K562 (cell line): Measurements from ENCODE around the gene ZNF844. TPM values are rescaled to one million over a fixed set of nuclear protein-coding genes. Genes with fewer than 3 reads are reported as not detected.

Source experiments
- CBFB ChIP-seq: sonication (generic); formaldehyde crosslinking; IDR thresholded peaks from 2 replicates; pipeline ENCODE4 v1.4.0; 2020; ENCODE audit warnings: mild to moderate bottlenecking, missing genetic modification reagents
- CXXC5 ChIP-seq: fragments of 250-450 bp; sonication (Bioruptor Pico); IDR thresholded peaks from 2 replicates; pipeline ENCODE4 v1.8.0; 2022; ENCODE audit warnings: inconsistent platforms, mild to moderate bottlenecking, moderate library complexity
- EGR1 ChIP-seq: fragments of 450-650 bp; conservative IDR thresholded peaks from 2 replicates; pipeline ENCODE4 v1.6.1; 2017; ENCODE audit warnings: mild to moderate bottlenecking
- FOS ChIP-seq: IDR thresholded peaks from 3 replicates; pipeline ENCODE4 v1.6.1; 2011; ENCODE audit not compliant: insufficient read length; ENCODE audit errors: extremely low read depth
- FOXK2 ChIP-seq, 2 experiments: fragments of 450-650 bp; IDR thresholded peaks in 1 of 2; conservative IDR thresholded peaks in 1 of 2; 2 replicates each; pipeline ENCODE4 v1.6.1; 2016; ENCODE audit warnings: low read depth in 2 of 2, mild to moderate bottlenecking in 1 of 2
- GABPA ChIP-seq: fragments of 200-800 bp; sonication (Bioruptor generic); conservative IDR thresholded peaks from 2 replicates; pipeline ENCODE4 v1.6.1; 2016; ENCODE audit warnings: low read depth, missing genetic modification characterization, missing compliant biosample characterization
- KLF16 ChIP-seq: IDR thresholded peaks from 2 replicates; pipeline ENCODE4 v1.6.1; 2016; ENCODE audit warnings: antibody characterized with exemption
- MGA ChIP-seq: fragments of 450-650 bp; IDR thresholded peaks from 2 replicates; pipeline ENCODE4 v1.6.1; 2016; ENCODE audit warnings: mild to moderate bottlenecking, moderate library complexity
- PKNOX1 ChIP-seq: fragments of 450-650 bp; IDR thresholded peaks from 2 replicates; pipeline ENCODE4 v1.6.1; 2016
- POLR2G ChIP-seq: fragments of 200-400 bp; formaldehyde crosslinking; IDR thresholded peaks from 2 replicates; pipeline ENCODE4 v1.6.1; 2017; ENCODE audit warnings: low read depth, mild to moderate bottlenecking, antibody characterized with exemption, low read length, moderate library complexity
- POLR2H ChIP-seq: IDR thresholded peaks from 2 replicates; pipeline ENCODE4 v1.6.1; 2016; ENCODE audit warnings: missing genetic modification characterization, low read depth, mild to moderate bottlenecking, control low read depth, missing compliant biosample characterization, moderate library complexity
- SREBF2 ChIP-seq: sonication (generic); formaldehyde crosslinking; IDR thresholded peaks from 2 replicates; pipeline ENCODE4 v1.4.0; 2020; ENCODE audit warnings: mild to moderate bottlenecking, missing genetic modification reagents
- U2AF1 ChIP-seq: fragments of 200-400 bp; formaldehyde crosslinking; optimal IDR thresholded peaks from 2 replicates; pipeline ENCODE3; 2017; ENCODE audit warnings: mild to moderate bottlenecking, low read depth, low read length, moderate library complexity
- ZNF165 ChIP-seq: fragments of 250-450 bp; sonication (Bioruptor Pico); IDR thresholded peaks from 2 replicates; pipeline ENCODE4 v1.4.0; 2020; ENCODE audit warnings: borderline replicate concordance
- ZNF384 ChIP-seq: IDR thresholded peaks from 2 replicates; pipeline ENCODE4 v1.6.1; 2012; ENCODE audit warnings: low read depth, low read length, improper control_type of control experiment
- polyA plus RNA-seq, 8 experiments: library from polyadenylated mRNA; depleted of rRNA in 4 of 8; stranded (reverse) in 5 of 8; unstranded in 3 of 8; fragments of >200 nt; fragmentation: Nextera tagmentation in 2 of 8; fragmentation: Illumina TruSeq in 1 of 8; extraction: Ambion mirVana in 2 of 8; extraction: Trizol in 1 of 8; gene quantifications; 2 replicates each; pipeline versions ENCODE4 v1.2.1 to v1.2.3, GENCODE V29; 2011 to 2014; ENCODE audit warnings: inconsistent platforms in 1 of 8, missing spikeins in 1 of 8
- total RNA-seq, 7 experiments: library from RNA; depleted of rRNA in 6 of 7; stranded (reverse); fragments of >200 nt in 6 of 7; fragmentation: Illumina TruSeq in 2 of 7; extraction: Trizol in 2 of 7; gene quantifications; 2 replicates each; pipeline versions ENCODE4 v1.2.1 to v1.2.3, GENCODE V29; 2011 to 2021; ENCODE audit warnings: low replicate concordance in 1 of 7

Gene ZNF844
- total and polyA plus RNA-seq, 9 of the 15 experiments (the other 6 are each of a cell fraction or from before 2014, with no cell fraction given) = 0.80 to 4.5 (median 2.2) TPM

GRCh38 chr19:12092065-12092867 lies 27.7 kb downstream of the ZNF844 start (continued):
- TF ChIP-seq MGA (peak; percentile 28; the same call in 1 of the 2 replicates), POLR2G (peak; percentile 86), KLF16 (0 out of 2 replicates have a peak, but pooled peaks have one; percentile 13), SREBF2 (CRISPR knock-in tag) (no peak), FOXK2 (conservative IDR thresholded peaks at IDR 0.05 in 1 of 2, IDR thresholded peaks at IDR 0.05 in 1 of 2; ENCODE audit: low read depth in 2 of 2) (peak; percentile 55 to 69; a peak in 3 of 4 replicates), CXXC5 (peak; percentile 55), EGR1 (0 out of 2 replicates have a peak, but pooled peaks have one; percentile 14), CBFB (CRISPR knock-in tag) (no peak), ZNF384 (peak; percentile 48; the same call in 1 of the 2 replicates), PKNOX1 (peak; percentile 98), ZNF165 (no peak), GABPA (peak; percentile 71), POLR2H (peak; percentile 66), FOS (peak; percentile 12), U2AF1 (no peak)
